ENCODE data around the gene WASF2. TPM values are rescaled to one million over a fixed set of nuclear protein-coding genes. Genes with fewer than 3 reads are reported as not detected.
"Not testable (repeated sequence)": the region's sequence is repeated elsewhere in the genome, so short reads cannot be mapped to it uniquely, and the experiment has no call there.

The WASF2 gene
- total RNA-seq, 3 donors from 2014 or later, result 41.6 to 93.5 (median 43.2) TPM

DNA sequence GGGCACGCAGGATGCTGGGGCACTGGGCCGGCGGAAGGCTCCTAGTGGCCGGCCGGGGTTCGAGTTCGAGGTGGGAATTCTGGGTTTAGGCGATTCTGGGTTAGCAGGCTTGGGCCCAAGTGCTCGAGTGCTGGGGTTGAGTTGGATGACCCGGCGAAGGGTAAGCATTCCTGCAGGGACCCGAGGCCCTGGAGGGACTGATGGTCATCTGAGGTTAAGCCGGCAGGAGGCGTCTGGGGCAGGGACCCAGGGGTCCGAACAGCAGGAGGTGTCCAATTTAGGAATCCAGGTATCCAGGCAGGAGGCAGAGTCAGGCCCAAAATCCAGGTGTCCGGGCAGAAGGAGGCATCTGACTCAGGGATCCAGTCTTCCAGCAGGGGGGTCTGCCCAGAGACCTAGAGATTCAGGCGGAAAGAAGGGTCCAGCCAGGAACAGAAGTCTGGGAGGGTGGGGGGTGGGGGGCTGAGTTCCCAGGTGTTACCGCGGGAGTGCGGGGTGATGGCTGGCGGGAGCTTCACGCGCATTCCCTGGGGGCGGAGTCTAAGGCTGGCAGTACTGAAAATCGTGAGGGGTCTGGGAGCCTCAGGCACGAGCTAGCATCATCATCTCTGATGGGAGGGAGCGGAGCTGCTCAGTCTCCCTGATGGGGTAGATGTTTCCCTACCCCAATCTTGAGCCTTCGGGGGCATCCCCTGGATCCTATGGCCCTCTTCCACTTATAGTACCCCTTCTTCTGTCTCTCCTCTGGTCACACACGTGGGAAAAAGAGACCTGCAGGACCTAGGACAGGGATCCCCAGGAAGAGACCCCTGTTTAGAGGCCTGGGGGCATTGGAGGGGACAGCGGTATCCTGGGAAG lies 97.0 kb downstream of the WASF2 start:
- Histone ChIP-seq H3K36me3 (no peaks in the 10 kb centered on the region), H3K9me3 (no peaks in the 10 kb centered on the region), H3K27me3 (no peaks in the 10 kb centered on the region), H3K4me1 (peaks cover 0 to 8% of the 10 kb centered on the region in 2 donors), H3K4me3 (peak overlapping the region; percentile 33 to 75 (median 54)), H3K27ac (peak overlapping the region; percentile 46 to 71)
- TF ChIP-seq, protein P1, sequence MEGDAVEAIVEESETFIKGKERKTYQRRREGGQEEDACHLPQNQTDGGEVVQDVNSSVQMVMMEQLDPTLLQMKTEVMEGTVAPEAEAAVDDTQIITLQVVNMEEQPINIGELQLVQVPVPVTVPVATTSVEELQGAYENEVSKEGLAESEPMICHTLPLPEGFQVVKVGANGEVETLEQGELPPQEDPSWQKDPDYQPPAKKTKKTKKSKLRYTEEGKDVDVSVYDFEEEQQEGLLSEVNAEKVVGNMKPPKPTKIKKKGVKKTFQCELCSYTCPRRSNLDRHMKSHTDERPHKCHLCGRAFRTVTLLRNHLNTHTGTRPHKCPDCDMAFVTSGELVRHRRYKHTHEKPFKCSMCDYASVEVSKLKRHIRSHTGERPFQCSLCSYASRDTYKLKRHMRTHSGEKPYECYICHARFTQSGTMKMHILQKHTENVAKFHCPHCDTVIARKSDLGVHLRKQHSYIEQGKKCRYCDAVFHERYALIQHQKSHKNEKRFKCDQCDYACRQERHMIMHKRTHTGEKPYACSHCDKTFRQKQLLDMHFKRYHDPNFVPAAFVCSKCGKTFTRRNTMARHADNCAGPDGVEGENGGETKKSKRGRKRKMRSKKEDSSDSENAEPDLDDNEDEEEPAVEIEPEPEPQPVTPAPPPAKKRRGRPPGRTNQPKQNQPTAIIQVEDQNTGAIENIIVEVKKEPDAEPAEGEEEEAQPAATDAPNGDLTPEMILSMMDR (IDR thresholded peaks at IDR 0.05), result no peak
- TF ChIP-seq POLR2A (IDR thresholded peaks at IDR 0.05), result no peak
- TF ChIP-seq POLR2AphosphoS5 (IDR thresholded peaks at IDR 0.05), result no peak
- DNase-seq (ENCODE audit: low spot score in 2 of 2), result no peak
- intact Hi-C loops (cut with DNase I; ENCODE audit: low total_unique reads), result loop anchor here (1.0 to 10.0 kb wide), 4 partner anchors 22 to 272 kb away; partner anchors contain the start of gene AHDC1

DNA sequence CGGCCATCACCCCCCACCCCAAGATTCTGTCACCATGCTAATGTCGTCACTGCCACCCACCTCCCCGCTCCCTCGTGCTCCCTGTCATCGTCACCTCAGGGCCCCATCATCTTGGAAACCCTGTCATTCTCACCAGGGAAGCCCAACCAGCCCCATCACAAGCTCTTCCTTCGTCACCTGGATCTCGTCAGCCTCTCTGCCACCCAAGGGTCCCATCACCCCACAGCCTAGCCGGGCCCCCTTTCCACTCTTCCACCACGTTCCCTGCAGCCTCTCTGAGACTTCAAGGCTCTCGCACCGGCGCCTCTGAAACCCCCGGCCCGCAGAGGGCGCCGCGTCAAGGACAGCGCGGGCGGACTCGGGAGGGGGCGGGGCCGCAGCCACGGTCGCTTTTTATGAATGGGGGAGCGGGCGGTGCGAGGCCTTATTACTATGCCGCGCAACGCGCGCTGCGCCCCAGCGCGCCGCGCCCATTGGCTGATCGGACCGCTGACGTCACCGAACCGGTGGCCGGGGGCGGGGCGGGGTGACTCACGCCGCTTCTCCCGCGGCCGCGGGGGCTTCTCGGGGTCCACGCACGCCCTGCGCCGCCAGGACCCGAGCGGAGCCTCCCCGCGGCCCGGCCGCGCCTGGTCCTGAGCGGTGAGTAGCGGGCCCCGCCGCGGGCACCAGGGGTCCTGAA lies 97.7 kb downstream of the WASF2 start, which contains the start of gene GPR3:
Gene GPR3 (plus strand): TSS at position 527 of the 682 bp plus-strand sequence. CDS start 1,177 bp downstream, outside the sequence.
- peak in 2 of 3 donors; percentile 26 to 53 for TF ChIP-seq POLR2AphosphoS5 (IDR thresholded peaks at IDR 0.05)
- no peak for TF ChIP-seq POLR2A (IDR thresholded peaks at IDR 0.05)
- TF ChIP-seq, protein P1 (IDR thresholded peaks at IDR 0.05), result peak; percentile 14 to 47 (median 42)
- H3K27ac ChIP-seq, result peak within 1 kb of the TSS; percentile 46 to 71
- peak; percentile 86 to 87 for DNase-seq (ENCODE audit: low spot score in 2 of 2)

DNA sequence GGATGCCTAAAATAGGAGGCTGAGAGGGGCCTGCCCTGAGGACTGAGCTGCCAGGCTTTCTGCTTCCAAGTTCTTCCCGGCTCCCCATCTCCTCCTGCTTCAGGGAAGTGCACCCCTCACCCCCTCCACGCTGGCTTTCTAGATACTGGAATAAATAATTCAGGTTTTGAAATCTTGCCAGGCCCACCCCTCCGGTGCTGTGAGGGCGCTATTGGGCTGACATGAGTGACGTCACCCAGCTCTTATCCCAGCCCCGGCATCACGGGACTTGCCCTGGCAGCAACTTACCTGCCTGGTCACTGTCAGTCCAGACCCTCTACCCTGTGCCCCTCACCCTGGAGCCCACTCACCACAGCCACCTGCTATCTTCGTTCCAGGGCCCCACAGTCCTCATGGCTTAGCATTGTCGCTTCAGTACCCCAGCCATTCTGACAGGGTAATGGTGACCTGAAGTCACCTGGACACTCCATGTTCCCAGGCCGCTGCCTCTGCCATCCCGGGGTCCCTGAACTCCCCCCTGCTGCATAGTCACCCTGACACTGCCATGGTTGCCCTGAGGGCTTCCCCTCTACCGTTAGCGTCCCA lies 98.4 kb downstream of the WASF2 start:
- Histone ChIP-seq H3K4me3 (peak overlapping the region; percentile 33 to 75 (median 54)), H3K4me1 (peaks cover 0 to 8% of the 10 kb centered on the region in 2 donors), H3K27ac (peak overlapping the region in 1 of 2 donors; percentile 71), H3K27me3 (no peaks in the 10 kb centered on the region), H3K9me3 (no peaks in the 10 kb centered on the region), H3K36me3 (no peaks in the 10 kb centered on the region)
- no peak for DNase-seq (ENCODE audit: low spot score in 2 of 2)
- TF ChIP-seq POLR2AphosphoS5 (IDR thresholded peaks at IDR 0.05), result no peak
- no peak for TF ChIP-seq POLR2A (IDR thresholded peaks at IDR 0.05)
- TF ChIP-seq, protein P1 (IDR thresholded peaks at IDR 0.05), result no peak
- intact Hi-C loops (cut with DNase I; ENCODE audit: low total_unique reads), result loop anchor here (1.0 to 10.0 kb wide), 4 partner anchors 20 to 273 kb away; partner anchors contain the start of gene AHDC1

More for the DNA sequence above, 97.7 kb downstream of the WASF2 start, which contains the start of gene GPR3:
- Histone ChIP-seq H3K4me1 (peaks cover 0 to 8% of the 10 kb centered on the region in 2 donors), H3K36me3 (no peaks in the 10 kb centered on the region), H3K27me3 (no peaks in the 10 kb centered on the region), H3K9me3 (no peaks in the 10 kb centered on the region), H3K4me3 (peak within 1 kb of the TSS; percentile 33 to 75 (median 54))
- intact Hi-C loops (cut with DNase I; ENCODE audit: low total_unique reads), result loop anchor here (1.0 to 10.0 kb wide), 4 partner anchors 21 to 273 kb away; partner anchors contain the start of gene AHDC1

DNA sequence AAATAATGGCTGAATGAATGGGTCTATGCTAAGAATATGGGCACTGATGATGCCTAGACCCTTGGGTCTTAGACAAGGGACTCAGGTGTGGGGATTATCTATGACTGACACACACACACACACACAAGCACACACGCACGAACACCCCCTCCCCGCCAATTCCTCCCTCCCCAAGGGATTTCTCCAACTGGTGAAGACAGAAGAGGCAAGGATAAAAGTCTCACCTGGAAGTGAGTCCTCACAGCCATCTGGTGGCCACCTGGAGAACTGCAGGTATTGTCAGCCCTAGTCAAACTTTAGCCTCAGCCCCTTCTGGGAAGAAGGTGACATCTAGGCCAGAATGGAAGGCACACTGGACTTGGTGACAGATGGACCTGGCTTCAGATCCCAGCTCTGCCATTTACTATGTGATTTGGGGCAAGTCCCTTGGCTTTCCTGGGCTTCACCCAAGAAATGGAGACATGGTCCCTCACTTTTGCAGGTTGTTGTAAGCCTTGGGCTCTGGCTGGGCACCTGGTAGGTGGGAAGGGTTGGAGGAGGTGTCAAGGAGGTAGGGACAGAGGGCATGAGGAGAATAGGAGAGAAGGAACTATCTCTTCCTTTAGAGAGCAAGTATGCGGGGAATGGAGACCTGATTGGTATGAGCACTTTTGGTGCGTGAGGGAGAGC lies 101.5 kb downstream of the WASF2 start:
- Histone ChIP-seq H3K36me3 (no peaks in the 10 kb centered on the region), H3K4me3 (no peak overlapping the region), H3K27me3 (no peaks in the 10 kb centered on the region), H3K27ac (no peak overlapping the region), H3K4me1 (peaks cover 0 to 8% of the 10 kb centered on the region in 2 donors), H3K9me3 (no peaks in the 10 kb centered on the region)
- TF ChIP-seq POLR2A (IDR thresholded peaks at IDR 0.05) (no peak), POLR2AphosphoS5 (IDR thresholded peaks at IDR 0.05) (peak in 1 of 3 donors; percentile 38)
- TF ChIP-seq, protein P1 (IDR thresholded peaks at IDR 0.05), result peak; percentile 83 to 97 (median 95)
- intact Hi-C loops (cut with DNase I; ENCODE audit: low total_unique reads), result no loop called here
- DNase-seq (ENCODE audit: low spot score in 2 of 2), result peak; percentile 72 to 79

DNA sequence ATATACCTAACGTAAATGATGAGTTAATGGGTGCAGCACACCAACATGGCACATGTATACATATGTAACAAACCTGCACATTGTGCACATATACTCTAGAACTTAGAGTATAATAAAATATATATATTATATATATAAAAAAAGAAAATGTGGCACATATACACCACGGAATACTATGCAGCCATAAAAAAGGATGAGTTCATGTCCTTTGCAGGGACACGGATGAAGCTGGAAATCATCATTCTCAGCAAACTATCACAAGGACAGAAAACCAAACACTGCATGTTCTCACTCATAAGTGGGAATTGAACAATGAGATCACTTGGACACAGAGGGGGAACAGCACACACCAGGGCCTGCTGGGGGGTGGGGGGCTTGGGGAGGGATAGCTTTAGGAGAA lies 105.2 kb downstream of the WASF2 start:
- DNase-seq (ENCODE audit: low spot score in 2 of 2); H3K27me3 ChIP-seq; intact Hi-C loops (cut with DNase I; ENCODE audit: low total_unique reads); H3K27ac ChIP-seq; H3K36me3 ChIP-seq; H3K4me3 ChIP-seq; H3K9me3 ChIP-seq: not testable (repeated sequence)
- H3K4me1 ChIP-seq, result peaks cover 4 to 18% of the 10 kb centered on the region in 2 donors

Data from breast epithelium (tissue), 4 donors.